ENCODE data around the gene COASY.
"Not testable (repeated sequence)": the region's sequence is repeated elsewhere in the genome, so short reads cannot be mapped to it uniquely, and the experiment has no call there.

COASY gene

GRCh38 chr17:42538482-42538881 lies 23.5 kb upstream of the COASY start:
- TF ChIP-seq, protein P1, sequence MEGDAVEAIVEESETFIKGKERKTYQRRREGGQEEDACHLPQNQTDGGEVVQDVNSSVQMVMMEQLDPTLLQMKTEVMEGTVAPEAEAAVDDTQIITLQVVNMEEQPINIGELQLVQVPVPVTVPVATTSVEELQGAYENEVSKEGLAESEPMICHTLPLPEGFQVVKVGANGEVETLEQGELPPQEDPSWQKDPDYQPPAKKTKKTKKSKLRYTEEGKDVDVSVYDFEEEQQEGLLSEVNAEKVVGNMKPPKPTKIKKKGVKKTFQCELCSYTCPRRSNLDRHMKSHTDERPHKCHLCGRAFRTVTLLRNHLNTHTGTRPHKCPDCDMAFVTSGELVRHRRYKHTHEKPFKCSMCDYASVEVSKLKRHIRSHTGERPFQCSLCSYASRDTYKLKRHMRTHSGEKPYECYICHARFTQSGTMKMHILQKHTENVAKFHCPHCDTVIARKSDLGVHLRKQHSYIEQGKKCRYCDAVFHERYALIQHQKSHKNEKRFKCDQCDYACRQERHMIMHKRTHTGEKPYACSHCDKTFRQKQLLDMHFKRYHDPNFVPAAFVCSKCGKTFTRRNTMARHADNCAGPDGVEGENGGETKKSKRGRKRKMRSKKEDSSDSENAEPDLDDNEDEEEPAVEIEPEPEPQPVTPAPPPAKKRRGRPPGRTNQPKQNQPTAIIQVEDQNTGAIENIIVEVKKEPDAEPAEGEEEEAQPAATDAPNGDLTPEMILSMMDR (IDR thresholded peaks at IDR 0.05; ENCODE audit: borderline replicate concordance, insufficient read depth, low read depth, low read length): no peak
- no peak overlapping the region for H3K4me3 ChIP-seq (ENCODE audit: low read depth, low read length)

- not testable (repeated sequence) for H3K4me3 ChIP-seq (ENCODE audit: low read depth, low read length)
Observed at GRCh38 chr17:42540558-42540957, 21.4 kb upstream of the COASY start.

DNA sequence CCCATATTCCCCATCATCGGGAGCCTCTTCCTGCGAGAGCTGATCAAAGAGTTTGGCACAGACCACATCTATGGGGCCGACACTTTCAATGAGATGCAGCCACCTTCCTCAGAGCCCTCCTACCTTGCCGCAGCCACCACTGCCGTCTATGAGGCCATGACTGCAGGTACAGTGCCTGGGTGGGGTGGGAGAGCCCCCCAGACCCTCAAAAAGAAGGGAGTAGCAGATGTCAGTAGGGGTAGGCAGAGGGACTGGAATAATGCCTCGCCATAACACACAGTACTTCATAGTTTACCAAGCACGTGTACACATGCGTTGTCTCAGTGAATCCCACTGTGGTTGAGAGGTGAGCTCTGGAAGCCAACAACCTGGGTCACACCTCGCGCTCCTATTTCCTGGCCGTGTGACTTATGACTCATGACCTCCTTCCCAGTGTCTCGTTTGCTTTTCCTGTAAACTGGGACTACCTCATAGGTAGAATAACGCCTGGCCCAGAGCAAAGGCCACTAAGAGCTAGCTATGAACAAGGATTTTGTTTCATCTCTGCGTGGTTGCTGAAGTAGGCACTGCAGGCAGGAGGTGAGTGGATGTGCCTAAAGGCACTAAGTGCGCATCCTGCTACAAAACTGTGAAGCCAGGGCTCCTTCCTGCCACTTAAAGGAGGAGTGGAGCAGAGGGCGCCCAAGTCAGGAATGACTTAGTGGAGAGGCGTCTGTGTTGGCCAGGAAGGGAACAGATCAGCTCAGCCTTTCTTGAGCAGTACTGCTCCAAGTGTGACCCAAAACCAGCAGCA lies 20.7 kb upstream of the COASY start:
- TF ChIP-seq, protein P1 (IDR thresholded peaks at IDR 0.05; ENCODE audit: borderline replicate concordance, insufficient read depth, low read depth, low read length): no peak
- no peak overlapping the region for H3K4me3 ChIP-seq (ENCODE audit: low read depth, low read length)

GRCh38 chr17:42543190-42544079 lies 18.5 kb upstream of the COASY start:
- TF ChIP-seq, protein P1 (IDR thresholded peaks at IDR 0.05; ENCODE audit: borderline replicate concordance, insufficient read depth, low read depth, low read length): no peak
- no peak overlapping the region for H3K4me3 ChIP-seq (ENCODE audit: low read depth, low read length)

DNA sequence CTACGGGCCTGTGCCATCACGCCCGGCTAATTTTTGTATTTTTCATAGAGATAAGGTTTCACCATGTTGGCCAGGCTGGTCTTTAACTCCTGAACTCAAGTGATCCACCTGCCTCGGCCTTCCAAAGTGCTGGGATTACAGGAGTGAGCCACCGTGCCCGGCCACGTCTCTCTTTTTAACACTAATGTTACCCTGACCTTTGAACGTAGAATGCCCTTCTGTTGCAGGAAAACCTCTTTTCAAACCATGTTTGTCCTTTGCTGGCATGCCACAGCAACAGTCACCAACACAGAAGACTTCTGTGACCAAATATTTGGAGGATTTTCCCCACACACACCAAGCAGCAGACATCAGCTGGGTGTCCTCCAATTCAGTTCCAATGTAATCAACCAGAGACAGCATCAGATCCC lies 17.1 kb upstream of the COASY start:
- TF ChIP-seq, protein P1 (IDR thresholded peaks at IDR 0.05; ENCODE audit: borderline replicate concordance, insufficient read depth, low read depth, low read length): no peak
- no peak overlapping the region for H3K4me3 ChIP-seq (ENCODE audit: low read depth, low read length)

GRCh38 chr17:42545755-42546505 lies 16.0 kb upstream of the COASY start:
- H3K4me3 ChIP-seq (ENCODE audit: low read depth, low read length): not testable (repeated sequence)

- H3K4me3 ChIP-seq (ENCODE audit: low read depth, low read length): no peak overlapping the region
- TF ChIP-seq, protein P1 (IDR thresholded peaks at IDR 0.05; ENCODE audit: borderline replicate concordance, insufficient read depth, low read depth, low read length): no peak
Observed at GRCh38 chr17:42547001-42547461, 14.9 kb upstream of the COASY start.

Measured in GM12875 (cell line).